Chondrocyte (in vitro differentiated cells): ENCODE measurements around the gene SPAG6. TPM values are rescaled to one million over a fixed set of nuclear protein-coding genes. Genes with fewer than 3 reads are reported as not detected.
"Not testable (repeated sequence)": the region's sequence is repeated elsewhere in the genome, so short reads cannot be mapped to it uniquely, and the experiment has no call there.

ENCODE experiments used
- DNase-seq: peaks from one replicate; pipeline ENCODE4 v3.0.0; 2021; ENCODE audit warnings: mixed read lengths, low spot score
- H3K27ac Mint-ChIP-seq: one replicate; pipeline ENCODE4 v1.8.0; 2021; ENCODE audit warnings: mild to moderate bottlenecking, moderate library complexity, mixed read lengths; ENCODE audit not compliant: unreplicated experiment
- H3K27me3 Mint-ChIP-seq: 2 replicates; pipeline ENCODE4 v1.8.0; 2021; ENCODE audit warnings: low read depth, mixed read lengths
- H3K36me3 Mint-ChIP-seq: 2 replicates; pipeline ENCODE4 v1.8.0; 2021; ENCODE audit warnings: low read depth, mixed read lengths
- H3K4me1 Mint-ChIP-seq: 2 replicates; pipeline ENCODE4 v1.8.0; 2021; ENCODE audit warnings: low read depth, mild to moderate bottlenecking, mixed read lengths
- H3K4me3 Mint-ChIP-seq: one replicate; pipeline ENCODE4 v1.8.0; 2021; ENCODE audit warnings: mild to moderate bottlenecking, moderate library complexity, mixed read lengths; ENCODE audit not compliant: unreplicated experiment
- H3K9me3 Mint-ChIP-seq: 2 replicates; pipeline ENCODE4 v1.8.0; 2021; ENCODE audit warnings: low read depth, mixed read lengths
- CTCF ChIP-seq: fragments of 200-600 bp; sonication (generic); IDR thresholded peaks from 2 replicates; pipeline ENCODE4 v1.5.0; 2021; ENCODE audit warnings: antibody characterized with exemption, mild to moderate bottlenecking, moderate library complexity
- total RNA-seq: library from RNA; stranded (reverse); gene quantifications from 3 replicates; pipeline ENCODE4 v1.2.1, GENCODE V29; 2021

Gene SPAG6
- total RNA-seq, 1 donor from 2014 or later = not detected

- Mint-ChIP-seq H3K27me3 (no peaks in the 10 kb centered on the region), H3K4me3 (no peak overlapping the region), H3K9me3 (no peaks in the 10 kb centered on the region), H3K36me3 (no peaks in the 10 kb centered on the region), H3K4me1 (peaks cover 3% of the 10 kb centered on the region), H3K27ac (no peak overlapping the region)
- no peak for DNase-seq
- TF ChIP-seq CTCF = no peak
Observed at GRCh38 chr10:22391600-22391999, 46.3 kb downstream of the SPAG6 start.

- H3K27me3 Mint-ChIP-seq, DNase-seq, H3K27ac Mint-ChIP-seq, H3K4me1 Mint-ChIP-seq, H3K36me3 Mint-ChIP-seq, H3K9me3 Mint-ChIP-seq, H3K4me3 Mint-ChIP-seq: not testable (repeated sequence)
Observed at GRCh38 chr10:22396195-22396594, 50.9 kb downstream of the SPAG6 start.

GRCh38 chr10:22406916-22407315 is 61.6 kb downstream of the SPAG6 start:
- H3K36me3 Mint-ChIP-seq, H3K9me3 Mint-ChIP-seq, H3K27ac Mint-ChIP-seq, H3K27me3 Mint-ChIP-seq, DNase-seq, H3K4me1 Mint-ChIP-seq, H3K4me3 Mint-ChIP-seq: not testable (repeated sequence)

GRCh38 chr10:22410394-22410793 is 65.1 kb downstream of the SPAG6 start:
- TF ChIP-seq CTCF = no peak
- peaks cover 5% of the 10 kb centered on the region for H3K36me3 Mint-ChIP-seq
- peaks cover 4% of the 10 kb centered on the region for H3K9me3 Mint-ChIP-seq
- no peak overlapping the region for H3K27ac Mint-ChIP-seq
- H3K4me3 Mint-ChIP-seq = no peak overlapping the region
- DNase-seq = no peak
- H3K27me3 Mint-ChIP-seq = peaks cover 2% of the 10 kb centered on the region
- no peaks in the 10 kb centered on the region for H3K4me1 Mint-ChIP-seq

GRCh38 chr10:22410846-22411245 is 65.5 kb downstream of the SPAG6 start:
- Mint-ChIP-seq H3K9me3 (peaks cover 4% of the 10 kb centered on the region), H3K27ac (no peak overlapping the region), H3K36me3 (peaks cover 5% of the 10 kb centered on the region), H3K4me3 (no peak overlapping the region), H3K27me3 (peaks cover 2% of the 10 kb centered on the region), H3K4me1 (no peaks in the 10 kb centered on the region)
- TF ChIP-seq CTCF = no peak
- no peak for DNase-seq

GRCh38 chr10:22414146-22414545 is 68.8 kb downstream of the SPAG6 start:
- no peak for TF ChIP-seq CTCF
- Mint-ChIP-seq H3K36me3 (no peaks in the 10 kb centered on the region), H3K4me1 (no peaks in the 10 kb centered on the region), H3K4me3 (no peak overlapping the region), H3K9me3 (no peaks in the 10 kb centered on the region), H3K27ac (no peak overlapping the region), H3K27me3 (peaks cover 2% of the 10 kb centered on the region)
- DNase-seq = no peak
